GM19239 (cell line): ENCODE data around the gene CDC42SE2.
"Not testable (repeated sequence)": the region's sequence is repeated elsewhere in the genome, so short reads cannot be mapped to it uniquely, and the experiment has no call there.

ENCODE experiments used
- DNase-seq: peaks from one replicate; pipeline ENCODE4 v3.0.0; 2011; ENCODE audit warnings: low spot score; ENCODE audit not compliant: insufficient read length
- FAIRE-seq: peaks from 2 replicates; lab custom pipeline; 2011; peaks lifted over from hg19 to GRCh38; lab: Jason Lieb, UNC

CDC42SE2 gene

DNA sequence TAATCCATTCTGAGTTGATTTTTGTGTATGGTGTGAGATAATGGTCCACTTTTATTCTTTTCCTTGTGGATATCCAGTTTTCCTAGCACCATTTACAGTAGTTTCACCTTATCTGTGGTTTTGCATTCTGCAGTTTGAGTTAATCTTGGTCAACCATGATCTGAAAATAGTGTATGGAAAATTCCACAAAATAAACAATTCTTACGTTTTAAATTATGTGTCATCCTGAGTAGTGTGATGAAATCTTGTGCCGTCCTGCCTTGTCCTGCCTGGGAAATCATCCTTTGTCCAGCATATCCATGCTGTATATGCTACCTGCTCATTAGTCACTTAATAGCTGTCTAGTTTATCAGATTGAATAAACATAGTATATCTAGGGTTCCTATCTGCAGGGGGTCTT is 42.1 kb downstream of the CDC42SE2 start:
- no peak for FAIRE-seq
- no peak for DNase-seq

DNA sequence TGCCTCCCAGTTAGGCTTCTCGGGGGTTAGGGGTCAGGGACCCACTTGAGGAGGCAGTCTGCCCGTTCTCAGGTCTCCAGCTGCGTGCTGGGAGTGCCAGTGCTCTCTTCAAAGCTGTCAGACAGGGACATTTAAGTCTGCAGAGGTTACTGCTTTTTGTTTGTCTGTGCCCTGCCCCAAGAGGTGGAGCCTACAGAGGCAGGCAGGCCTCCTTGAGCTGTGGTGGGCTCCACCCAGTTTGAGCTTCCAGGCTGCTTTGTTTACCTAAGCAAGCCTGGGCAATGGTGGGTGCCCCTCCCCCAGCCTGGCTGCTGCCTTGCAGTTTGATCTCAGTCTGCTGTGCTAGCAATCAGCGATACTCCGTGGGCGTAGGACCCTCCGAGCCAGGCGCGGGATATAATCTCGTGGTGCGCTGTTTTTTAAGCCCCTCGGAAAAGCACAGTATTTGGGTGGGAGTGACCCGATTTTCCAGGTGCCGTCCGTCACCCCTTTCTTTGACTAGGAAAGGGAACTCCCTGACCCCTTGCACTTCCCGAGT is 48.5 kb downstream of the CDC42SE2 start:
- DNase-seq, FAIRE-seq: not testable (repeated sequence)

DNA sequence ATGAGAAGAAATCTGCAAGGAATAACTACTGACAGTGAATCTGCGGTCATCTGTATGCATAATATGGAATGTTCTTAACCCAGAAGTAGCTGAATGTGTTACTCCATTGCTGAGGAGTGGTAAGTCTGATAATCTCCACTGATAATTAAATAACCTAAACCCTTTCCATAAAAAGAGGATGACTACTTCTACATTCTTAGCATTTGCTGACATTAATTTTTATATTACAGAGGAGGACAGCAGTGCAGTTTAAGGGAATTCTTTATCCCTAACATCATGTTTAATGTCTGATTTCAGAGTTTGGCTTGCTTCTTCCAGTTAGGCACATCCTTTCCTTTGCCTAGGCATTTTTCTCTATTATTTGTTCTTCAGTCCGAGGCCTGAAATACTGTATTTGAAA is 52.2 kb downstream of the CDC42SE2 start:
- no peak for DNase-seq
- no peak for FAIRE-seq

DNA sequence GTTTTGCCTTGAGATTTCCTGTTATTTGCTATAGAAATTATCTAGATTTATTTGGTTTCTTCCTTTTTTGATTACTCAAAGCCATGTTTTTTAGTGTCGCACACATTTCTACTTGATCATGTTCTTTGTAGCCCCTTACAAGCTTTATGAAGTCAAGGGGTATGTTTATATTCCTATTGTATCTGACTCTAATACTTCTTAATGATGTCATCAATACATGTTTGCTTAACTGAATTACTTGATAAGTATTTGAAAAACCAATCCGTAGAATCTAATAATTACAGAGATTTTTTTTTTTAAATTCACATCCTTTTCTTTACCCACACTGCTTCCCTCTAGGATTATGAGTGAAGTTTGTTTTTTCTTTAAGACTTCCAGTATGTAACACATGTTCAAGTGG is 53.0 kb downstream of the CDC42SE2 start:
- FAIRE-seq (no peak), DNase-seq (no peak)

DNA sequence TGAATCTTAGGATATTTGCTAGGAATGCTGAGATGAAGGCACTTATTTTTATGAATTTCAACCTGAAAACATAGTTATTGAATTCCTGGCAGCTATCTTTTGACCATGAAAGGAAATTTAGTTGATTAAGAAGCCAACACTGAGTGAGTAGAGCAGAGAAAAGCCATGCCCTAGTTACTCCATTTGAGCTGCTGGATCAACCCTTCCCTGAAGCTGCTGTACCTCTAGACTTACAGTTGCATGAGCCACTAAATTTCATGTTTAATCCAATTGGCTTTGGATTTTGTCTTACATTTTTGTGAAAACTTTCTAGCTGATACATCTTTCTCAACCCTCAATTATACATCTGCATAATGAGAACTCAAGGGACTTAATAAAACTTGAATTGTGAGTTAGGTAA is 54.6 kb downstream of the CDC42SE2 start:
- DNase-seq (no peak), FAIRE-seq (no peak)

DNA sequence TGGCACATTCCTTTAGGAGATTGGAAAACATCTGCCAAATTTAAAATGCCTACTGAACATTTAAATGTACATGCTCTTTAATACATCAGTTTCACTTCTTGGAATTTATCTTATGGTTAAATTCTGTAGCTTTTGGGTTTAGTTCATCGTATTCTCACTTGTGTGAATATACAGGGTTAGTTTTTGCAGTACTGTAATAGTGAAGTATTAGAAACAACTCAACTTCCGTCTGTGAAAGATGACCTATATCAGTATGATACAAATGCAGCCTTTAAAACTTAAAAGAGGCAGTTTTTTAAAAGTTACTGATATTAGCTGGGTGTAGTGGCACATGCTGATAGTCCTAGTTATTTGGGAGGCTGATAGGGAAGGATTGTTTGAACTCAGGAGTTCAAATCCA is 57.2 kb downstream of the CDC42SE2 start:
- FAIRE-seq (no peak), DNase-seq (no peak)

DNA sequence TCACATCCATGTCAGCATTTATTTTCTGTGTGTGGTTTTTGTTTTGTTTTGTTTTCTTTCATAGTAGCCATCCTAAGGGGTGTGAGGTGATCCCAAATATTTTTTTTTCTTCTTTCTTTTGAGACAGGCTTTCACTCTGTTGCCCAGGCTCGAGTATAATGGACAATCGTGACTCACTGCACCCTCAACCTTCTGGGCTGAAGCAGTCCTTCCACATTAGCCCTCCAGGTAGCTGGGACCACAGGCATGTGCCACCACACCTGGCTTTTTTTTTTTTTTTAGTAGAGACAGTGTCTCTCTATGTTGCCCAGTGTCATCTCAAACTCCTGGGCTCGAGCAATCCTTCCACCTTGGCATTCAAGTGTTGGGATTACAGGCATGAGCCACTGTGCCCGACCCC is 59.1 kb downstream of the CDC42SE2 start:
- FAIRE-seq, result no peak
- DNase-seq, result no peak

DNA sequence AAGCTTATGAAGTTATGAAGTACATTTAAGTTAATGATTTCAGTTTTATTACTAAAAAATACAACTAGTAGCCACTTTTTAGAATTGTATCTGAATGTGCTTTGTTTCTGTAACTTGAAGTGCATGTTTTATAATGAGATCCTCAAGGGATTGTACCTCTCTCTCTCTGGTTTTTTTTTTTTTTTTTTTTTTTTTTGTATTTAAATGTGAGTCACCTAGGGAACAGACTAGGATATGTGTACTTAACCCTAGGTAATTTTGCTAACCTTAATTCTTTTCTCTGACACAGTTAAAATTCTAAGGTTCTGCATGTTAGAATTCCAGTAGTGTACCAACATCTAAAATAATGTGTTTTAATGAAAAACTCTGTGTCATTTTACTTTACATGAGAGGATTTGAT is 59.5 kb downstream of the CDC42SE2 start:
- DNase-seq (no peak), FAIRE-seq (no peak)

DNA sequence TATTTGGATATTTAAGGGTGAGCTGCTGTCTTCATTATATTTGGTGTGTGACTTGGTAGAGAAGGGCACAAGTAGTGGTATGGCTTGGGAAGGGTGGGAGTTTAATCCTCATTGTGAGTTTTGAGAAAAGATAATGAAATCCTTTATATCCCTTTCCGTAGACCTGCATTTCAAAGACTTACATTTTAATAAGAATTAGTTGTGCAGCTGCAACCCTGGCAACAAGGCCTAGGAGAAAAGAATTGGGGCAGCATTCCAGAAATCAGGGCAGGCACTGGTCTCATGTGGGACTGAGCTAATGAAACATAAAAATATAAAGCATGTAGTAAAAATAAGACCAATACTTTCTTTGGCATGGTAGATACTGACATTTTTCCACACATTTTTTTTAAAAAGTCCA is 60.5 kb downstream of the CDC42SE2 start:
- FAIRE-seq, result no peak
- DNase-seq, result no peak

DNA sequence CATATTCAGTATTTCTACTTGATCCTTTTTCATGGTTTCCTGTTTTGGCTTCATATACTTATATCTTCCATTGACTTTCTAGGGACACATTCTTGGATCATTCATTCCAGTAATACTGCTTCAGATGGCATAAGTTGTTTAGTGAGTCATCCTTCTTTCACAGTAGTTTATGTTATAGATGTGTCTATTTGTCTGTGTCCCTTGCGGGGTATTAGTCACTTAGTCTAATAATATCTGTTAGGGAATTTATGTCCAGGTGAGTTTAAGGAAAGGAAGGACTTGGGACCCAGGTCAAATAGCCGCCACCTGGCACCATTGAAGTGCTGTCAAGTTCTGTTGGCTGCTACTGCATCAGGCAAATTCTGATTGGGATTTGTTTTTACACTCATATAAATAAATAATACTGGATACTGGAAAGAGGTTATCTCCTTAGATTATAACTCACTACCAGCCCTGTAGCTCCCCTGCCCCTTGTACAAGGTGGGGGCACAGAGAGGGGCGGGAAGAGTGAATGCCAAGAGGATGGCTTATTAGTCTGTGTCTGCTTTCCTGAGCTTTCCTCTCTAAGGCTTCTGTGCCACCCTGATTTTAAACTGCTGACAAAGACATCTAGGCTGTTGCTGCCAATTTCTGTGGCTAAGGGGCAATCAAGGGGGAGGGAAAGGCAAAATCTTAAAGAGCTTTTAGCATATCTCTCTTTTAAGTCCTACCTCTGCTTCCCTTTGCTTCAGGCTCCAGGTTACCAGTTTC is 64.9 kb downstream of the CDC42SE2 start:
- DNase-seq, result no peak
- FAIRE-seq, result peak; percentile 83

DNA sequence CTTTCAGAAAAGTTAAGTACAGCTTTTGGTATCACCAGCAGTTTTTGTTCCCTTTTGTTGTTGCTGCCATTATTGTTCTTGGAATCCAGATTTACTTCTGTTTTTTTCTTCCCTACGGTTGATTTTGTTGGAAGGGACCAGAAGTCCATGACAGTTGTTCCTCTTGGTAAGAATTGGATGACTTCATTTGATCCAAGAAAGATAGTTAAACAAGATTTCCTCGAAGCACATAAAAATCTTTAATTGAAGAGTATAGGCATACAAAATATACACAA is 65.4 kb downstream of the CDC42SE2 start:
- no peak for FAIRE-seq
- DNase-seq, result no peak

DNA sequence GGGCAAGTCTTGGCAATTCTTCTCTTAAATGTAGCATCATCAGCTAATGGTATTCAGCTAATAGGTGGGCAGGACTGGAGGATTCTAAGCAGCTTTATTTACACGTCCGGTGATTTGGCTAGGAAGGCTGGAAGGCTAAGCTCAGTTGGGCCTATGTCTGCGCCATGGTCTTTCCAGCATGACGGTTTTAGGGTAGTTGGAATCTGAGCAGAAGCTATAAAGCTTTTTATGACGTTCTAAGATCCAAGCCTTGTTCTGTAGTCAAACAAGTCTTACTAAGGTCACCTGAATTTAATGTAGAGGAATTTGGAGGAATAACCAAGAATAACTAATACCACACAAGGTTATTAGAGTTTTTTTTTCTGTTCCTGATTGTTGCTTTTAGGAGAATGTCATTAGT is 66.2 kb downstream of the CDC42SE2 start:
- DNase-seq, result no peak
- FAIRE-seq, result no peak

DNA sequence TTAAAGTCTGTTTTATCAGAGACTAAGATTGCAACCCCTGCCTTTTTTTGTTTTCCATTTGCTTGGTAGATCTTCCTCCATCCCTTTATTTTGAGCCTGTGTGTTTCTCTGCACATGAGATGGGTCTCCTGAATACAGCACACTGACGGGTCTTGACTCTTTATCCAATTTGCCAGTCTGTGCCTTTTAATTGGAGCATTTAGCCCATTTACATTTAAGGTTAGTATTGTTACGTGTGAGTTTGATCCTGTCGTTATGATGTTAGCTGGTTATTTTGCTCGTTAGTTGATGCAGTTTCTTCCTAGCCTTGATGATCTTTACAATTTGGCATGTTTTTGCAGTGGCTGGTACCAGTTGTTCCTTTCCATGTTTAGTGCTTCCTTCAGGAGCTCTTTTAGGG is 71.9 kb downstream of the CDC42SE2 start:
- FAIRE-seq, DNase-seq: not testable (repeated sequence)

DNA sequence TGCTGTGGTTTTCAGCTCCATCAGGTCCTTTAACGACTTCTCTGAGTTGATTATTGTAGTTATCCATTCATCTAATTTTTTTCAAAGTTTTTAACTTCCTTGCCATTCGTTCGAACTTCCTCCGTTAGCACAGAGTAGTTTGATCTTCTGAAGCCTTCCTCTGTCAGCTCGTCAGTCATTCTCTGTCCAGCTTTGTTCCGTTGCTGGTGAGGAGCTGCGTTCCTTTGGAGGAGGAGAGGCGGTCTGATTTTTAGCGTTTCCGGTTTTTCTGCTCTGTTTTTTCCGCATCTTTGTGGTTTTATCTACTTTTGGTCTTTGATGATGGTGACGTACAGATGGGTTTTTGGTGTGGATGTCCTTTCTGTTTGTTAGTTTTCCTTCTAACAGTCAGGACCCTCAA is 72.9 kb downstream of the CDC42SE2 start:
- not testable (repeated sequence) for FAIRE-seq, DNase-seq

DNA sequence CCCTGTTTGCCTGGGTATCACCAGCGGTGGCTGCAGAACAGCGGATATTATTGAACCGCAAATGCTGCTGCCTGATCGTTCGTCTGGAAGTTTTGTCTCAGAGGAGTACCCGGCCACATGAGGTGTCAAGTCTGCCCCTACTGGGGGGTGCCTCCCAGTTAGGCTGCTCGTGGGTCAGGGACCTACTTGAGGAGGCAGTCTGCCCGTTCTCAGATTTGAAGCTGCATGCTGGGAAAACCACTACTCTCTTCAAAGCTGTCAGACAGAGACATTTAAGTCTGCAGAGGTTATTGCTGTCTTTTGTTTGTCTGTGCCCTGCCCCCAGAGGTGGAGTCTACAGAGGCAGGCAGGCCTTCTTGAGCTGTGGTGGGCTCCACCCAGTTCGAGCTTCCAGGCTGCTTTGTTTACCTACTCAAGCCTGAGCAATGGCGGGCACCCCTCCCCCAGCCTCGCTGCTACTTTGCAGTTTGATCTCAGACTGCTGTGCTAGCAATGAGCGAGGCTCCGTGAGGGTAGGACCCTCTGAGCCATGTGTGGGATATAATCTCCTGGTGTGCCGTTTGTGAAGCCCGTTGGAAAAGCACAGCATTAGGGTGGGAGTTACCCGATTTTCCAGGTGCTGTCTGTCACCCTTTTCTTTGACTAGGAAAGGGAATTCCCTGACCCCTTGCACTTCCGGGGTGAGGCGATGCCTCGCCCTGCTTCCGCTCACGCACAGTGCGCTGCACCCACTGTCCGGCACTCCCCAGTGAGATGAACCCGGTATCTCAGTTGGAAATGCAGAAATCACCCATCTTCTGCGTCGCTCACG is 73.6 kb downstream of the CDC42SE2 start:
- FAIRE-seq, DNase-seq: not testable (repeated sequence)

DNA sequence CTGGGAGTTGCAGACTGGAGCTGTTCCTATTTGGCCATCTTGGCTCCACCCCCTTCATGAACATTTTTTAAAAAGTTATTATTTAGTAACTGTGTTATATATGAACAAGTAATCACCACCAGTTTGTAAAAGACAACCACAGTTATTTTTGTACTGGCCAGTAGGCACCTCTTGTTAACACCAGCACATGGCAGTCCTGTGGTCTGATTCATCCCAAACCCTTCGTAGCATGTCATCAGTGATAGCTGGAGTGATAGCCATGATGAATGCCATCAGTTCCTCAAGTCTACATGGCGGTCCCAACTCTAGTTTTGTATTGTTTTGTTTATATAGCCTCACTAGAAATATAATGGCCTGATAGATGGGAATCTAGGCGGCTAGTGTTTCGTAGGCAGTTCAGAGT is 74.2 kb downstream of the CDC42SE2 start:
- no peak for DNase-seq
- FAIRE-seq, result no peak

DNA sequence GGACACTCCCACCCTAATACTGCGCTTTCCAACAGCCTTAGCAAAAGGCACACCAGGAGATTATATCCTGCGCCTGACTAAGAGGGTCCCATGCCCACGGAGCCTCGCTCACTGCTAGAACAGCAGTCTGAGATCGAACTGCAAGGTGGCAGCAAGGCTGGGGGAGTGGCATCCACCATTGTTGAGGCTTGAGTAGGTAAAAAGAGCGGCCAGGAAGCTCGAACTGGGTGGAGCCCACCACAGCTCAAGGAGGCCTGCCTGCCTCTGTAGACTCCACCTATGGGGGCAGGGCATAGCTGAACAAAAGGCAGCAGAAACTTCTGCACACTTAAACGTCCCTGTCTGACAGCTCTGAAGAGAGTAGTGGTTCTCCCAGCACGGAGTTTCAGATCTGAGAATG is 80.4 kb downstream of the CDC42SE2 start:
- DNase-seq, FAIRE-seq: not testable (repeated sequence)

DNA sequence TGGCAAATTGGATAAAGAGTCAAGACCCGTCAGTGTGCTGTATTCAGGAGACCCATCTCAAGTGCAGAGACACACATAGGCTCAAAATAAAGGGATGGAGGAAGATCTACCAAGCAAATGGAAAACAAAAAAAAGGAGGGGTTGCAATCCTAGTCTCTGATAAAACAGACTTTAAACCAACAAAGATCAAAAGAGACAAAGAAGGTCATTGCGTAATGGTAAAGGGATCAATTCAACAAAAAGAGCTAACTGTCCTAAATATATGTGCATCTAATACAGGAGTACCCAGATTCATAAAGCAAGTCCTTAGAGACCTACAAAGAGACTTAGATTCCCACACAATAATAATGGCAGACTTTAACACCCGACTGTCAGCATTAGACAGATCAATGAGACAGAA is 82.4 kb downstream of the CDC42SE2 start:
- DNase-seq, FAIRE-seq: not testable (repeated sequence)

DNA sequence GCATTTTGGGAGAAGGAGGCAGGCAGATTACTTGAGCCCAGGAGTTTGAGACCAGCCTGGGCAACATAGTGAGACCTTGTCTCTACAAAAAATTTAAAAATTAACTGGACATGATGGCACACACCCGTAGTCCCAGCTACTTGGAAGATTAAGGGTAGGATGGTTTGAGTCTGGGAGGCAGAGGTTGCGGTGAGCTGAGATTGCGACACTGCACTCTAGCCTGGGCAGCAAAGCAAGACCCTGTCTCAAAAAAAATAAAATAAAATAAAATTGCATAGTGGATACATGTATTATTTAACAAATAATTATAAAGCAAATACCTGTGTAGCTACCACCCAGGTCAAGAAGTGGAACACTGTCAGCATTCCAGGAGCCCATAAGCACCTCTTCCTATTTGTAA is 90.1 kb downstream of the CDC42SE2 start:
- DNase-seq (no peak), FAIRE-seq (no peak)

DNA sequence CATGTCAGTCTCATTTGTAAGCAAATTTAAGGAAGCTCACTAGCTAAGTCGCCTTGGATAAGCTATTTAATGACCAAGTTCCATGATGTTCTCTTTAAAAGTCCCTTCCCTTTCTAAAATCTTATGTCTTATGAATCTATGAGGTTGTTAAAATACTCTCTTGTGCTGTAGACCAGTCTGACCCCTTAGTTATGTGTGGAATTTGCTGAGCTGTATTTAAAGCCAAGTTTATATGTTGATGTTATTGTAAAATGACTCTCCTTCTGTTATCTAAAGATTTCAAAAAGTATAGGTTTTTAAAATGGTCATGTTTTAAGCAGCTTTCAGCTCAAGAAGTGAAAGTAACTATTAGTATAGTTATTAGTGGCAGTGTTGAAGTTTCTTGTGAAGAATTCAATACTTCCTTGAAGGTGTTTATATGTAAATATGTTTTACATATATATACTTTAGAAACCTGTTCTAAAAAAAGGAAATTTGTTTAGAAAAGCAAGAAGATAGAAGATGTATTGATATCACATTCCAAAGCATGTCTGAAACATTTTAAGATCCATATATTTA is 92.2 kb downstream of the CDC42SE2 start:
- no peak for DNase-seq
- FAIRE-seq, result peak; percentile 84

DNA sequence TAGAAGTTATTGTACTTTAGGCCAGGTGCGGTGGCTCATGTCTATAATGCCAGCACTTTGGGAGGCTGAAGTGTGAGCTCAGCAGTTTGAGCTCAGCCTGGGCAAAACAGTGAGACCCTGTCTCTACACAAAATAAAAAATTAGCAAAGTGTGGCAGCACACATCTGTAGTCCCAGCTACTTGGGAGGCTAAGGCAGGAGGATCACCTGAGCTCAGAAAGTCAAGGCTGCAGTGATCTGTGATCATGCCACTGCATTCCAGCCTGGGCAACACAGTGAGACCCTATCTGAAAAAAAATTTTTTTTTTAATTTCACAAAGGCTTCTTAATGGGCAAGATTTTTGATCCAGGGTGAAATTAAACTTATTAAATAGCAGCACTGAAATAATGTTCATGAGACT is 92.8 kb downstream of the CDC42SE2 start:
- FAIRE-seq, result no peak

More for the DNA sequence above, 92.8 kb downstream of the CDC42SE2 start:
- no peak for DNase-seq
